ENCODE measurements around the gene CDK10.

DNA sequence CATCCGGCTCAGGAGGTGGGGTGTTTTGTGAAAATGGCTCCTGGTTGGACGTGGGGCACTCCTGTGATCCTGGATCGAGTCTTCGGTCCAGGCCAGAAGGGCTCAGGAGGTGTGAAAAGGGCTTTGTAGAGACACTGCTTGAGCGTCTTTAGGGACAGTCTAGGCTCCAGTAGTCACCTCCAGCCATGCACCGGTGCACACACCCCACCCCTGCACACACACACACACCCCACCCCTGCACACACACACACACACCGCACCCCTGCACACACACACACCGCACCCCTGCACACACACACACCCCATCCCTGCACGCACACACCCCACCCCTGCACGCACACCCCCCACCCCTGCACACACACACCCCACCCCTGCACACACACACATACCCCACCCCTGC lies 48.0 kb upstream of the CDK10 start:
- TF ChIP-seq, protein P1, sequence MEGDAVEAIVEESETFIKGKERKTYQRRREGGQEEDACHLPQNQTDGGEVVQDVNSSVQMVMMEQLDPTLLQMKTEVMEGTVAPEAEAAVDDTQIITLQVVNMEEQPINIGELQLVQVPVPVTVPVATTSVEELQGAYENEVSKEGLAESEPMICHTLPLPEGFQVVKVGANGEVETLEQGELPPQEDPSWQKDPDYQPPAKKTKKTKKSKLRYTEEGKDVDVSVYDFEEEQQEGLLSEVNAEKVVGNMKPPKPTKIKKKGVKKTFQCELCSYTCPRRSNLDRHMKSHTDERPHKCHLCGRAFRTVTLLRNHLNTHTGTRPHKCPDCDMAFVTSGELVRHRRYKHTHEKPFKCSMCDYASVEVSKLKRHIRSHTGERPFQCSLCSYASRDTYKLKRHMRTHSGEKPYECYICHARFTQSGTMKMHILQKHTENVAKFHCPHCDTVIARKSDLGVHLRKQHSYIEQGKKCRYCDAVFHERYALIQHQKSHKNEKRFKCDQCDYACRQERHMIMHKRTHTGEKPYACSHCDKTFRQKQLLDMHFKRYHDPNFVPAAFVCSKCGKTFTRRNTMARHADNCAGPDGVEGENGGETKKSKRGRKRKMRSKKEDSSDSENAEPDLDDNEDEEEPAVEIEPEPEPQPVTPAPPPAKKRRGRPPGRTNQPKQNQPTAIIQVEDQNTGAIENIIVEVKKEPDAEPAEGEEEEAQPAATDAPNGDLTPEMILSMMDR (conservative IDR thresholded peaks at IDR 0.05): no peak
- no peak for TF ChIP-seq EZH2 (IDR thresholded peaks at IDR 0.05; ENCODE audit: low read depth)

Data from PC-9 (cell line).